Coronary artery (tissue), 2 donors: ENCODE measurements around the gene ZXDC.

Experiments
- DNase-seq: peaks from one replicate; pipeline ENCODE4 v3.0.0-alpha.2; 2017; ENCODE audit warnings: low spot score
- H3K27ac ChIP-seq, 2 donors: fragments of 200-600 bp; sonication (generic); one replicate each; pipeline ENCODE4 v1.5.1; 2016 to 2019
- H3K4me3 ChIP-seq: fragments of 200-600 bp; sonication (generic); 2 replicates; pipeline ENCODE4 v1.5.1; 2016; ENCODE audit warnings: mild to moderate bottlenecking, moderate library complexity
- TF ChIP-seq, protein P1 (sequence below): fragments of 200-600 bp; sonication (generic); IDR thresholded peaks from one replicate; pipeline ENCODE4 v1.5.1; 2019; ENCODE audit warnings: antibody characterized with exemption

ZXDC gene

GRCh38 chr3:126509597-126510307 lies 34.1 kb upstream of the ZXDC start:
- Histone ChIP-seq H3K27ac (no peak overlapping the region), H3K4me3 (no peak overlapping the region)
- TF ChIP-seq, protein P1, sequence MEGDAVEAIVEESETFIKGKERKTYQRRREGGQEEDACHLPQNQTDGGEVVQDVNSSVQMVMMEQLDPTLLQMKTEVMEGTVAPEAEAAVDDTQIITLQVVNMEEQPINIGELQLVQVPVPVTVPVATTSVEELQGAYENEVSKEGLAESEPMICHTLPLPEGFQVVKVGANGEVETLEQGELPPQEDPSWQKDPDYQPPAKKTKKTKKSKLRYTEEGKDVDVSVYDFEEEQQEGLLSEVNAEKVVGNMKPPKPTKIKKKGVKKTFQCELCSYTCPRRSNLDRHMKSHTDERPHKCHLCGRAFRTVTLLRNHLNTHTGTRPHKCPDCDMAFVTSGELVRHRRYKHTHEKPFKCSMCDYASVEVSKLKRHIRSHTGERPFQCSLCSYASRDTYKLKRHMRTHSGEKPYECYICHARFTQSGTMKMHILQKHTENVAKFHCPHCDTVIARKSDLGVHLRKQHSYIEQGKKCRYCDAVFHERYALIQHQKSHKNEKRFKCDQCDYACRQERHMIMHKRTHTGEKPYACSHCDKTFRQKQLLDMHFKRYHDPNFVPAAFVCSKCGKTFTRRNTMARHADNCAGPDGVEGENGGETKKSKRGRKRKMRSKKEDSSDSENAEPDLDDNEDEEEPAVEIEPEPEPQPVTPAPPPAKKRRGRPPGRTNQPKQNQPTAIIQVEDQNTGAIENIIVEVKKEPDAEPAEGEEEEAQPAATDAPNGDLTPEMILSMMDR: no peak
- no peak for DNase-seq

- no peak overlapping the region for H3K4me3 ChIP-seq
- TF ChIP-seq, protein P1: no peak
- DNase-seq: no peak
- no peak overlapping the region for H3K27ac ChIP-seq
Measured at GRCh38 chr3:126508564-126508964, 32.9 kb upstream of the ZXDC start.

DNA sequence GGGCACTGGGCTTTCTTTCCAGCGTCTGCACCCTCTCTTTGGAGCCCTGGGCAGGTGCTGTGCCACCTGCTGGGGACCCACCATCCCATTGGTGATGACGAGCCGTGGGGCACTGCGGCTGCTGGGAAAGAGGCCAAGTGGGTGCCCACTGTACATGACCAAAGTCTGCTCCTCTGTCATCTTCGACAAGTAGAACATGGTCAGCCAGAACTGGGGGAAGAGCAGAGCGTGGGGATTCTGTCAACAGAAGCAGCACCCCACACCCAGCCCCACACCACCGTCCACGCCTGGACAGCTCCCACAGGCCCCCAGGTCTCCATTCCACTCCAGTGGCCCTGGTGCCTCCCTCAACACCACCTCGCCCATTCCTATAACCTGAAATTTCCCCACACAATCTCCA lies 32.2 kb upstream of the ZXDC start:
- TF ChIP-seq, protein P1: no peak
- Histone ChIP-seq H3K4me3 (no peak overlapping the region), H3K27ac (no peak overlapping the region)
- DNase-seq: no peak

GRCh38 chr3:126503701-126504100 lies 28.0 kb upstream of the ZXDC start:
- H3K4me3 ChIP-seq: no peak overlapping the region
- TF ChIP-seq, protein P1: no peak
- no peak for DNase-seq

GRCh38 chr3:126502656-126503055 lies 27.0 kb upstream of the ZXDC start:
- TF ChIP-seq, protein P1: no peak
- H3K27ac ChIP-seq: no peak overlapping the region
- no peak overlapping the region for H3K4me3 ChIP-seq
- no peak for DNase-seq

More at GRCh38 chr3:126503701-126504100, 28.0 kb upstream of the ZXDC start:
- no peak overlapping the region for H3K27ac ChIP-seq

- no peak overlapping the region for H3K27ac ChIP-seq
- DNase-seq: no peak
- no peak overlapping the region for H3K4me3 ChIP-seq
- TF ChIP-seq, protein P1: no peak
Measured at GRCh38 chr3:126501736-126502135, 26.0 kb upstream of the ZXDC start.

DNA sequence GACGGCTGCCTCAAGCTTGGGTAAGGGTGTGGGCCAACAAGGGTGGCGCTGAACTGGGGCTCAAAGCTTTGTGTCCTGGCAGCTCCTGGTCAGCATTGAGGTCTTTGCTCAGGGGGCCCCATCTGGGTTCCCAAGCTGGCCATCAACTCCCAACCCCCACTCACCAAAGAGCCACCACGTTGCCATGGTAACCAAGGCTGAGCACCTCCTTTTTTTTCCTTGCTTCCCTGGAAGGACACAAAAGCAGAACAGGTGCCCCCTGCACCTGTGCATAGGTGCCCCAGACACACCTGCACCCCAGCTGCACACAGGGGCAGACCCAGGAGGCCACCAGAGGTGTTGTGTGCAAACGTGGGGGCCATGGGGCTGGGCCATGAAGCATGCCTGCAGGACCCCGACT lies 25.4 kb upstream of the ZXDC start:
- no peak for DNase-seq
- Histone ChIP-seq H3K4me3 (no peak overlapping the region), H3K27ac (no peak overlapping the region)
- TF ChIP-seq, protein P1: no peak
